ENCODE data around the gene RNF32.
"Not testable (repeated sequence)": the region's sequence is repeated elsewhere in the genome, so short reads cannot be mapped to it uniquely, and the experiment has no call there.

RNF32 gene

GRCh38 chr7:156642306-156643045 is 1.9 kb downstream of the RNF32 start:
- no peak for DNase-seq

GRCh38 chr7:156647330-156647729 is 6.8 kb downstream of the RNF32 start:
- DNase-seq: not testable (repeated sequence)

- no peak for DNase-seq
Observed at GRCh38 chr7:156650042-156650441, 9.5 kb downstream of the RNF32 start.

GRCh38 chr7:156651474-156651873 is 10.9 kb downstream of the RNF32 start:
- DNase-seq: no peak

GRCh38 chr7:156652886-156653568 is 12.5 kb downstream of the RNF32 start:
- no peak for DNase-seq

GRCh38 chr7:156654511-156655234 is 14.1 kb downstream of the RNF32 start:
- no peak for DNase-seq

- no peak for DNase-seq
Observed at GRCh38 chr7:156655251-156655650, 14.7 kb downstream of the RNF32 start.

GRCh38 chr7:156655983-156656382 is 15.4 kb downstream of the RNF32 start:
- DNase-seq: no peak

- no peak for DNase-seq
Observed at GRCh38 chr7:156656598-156656997, 16.0 kb downstream of the RNF32 start.

- DNase-seq: no peak
Observed at GRCh38 chr7:156657681-156658080, 17.1 kb downstream of the RNF32 start.

GRCh38 chr7:156659203-156659602 is 18.6 kb downstream of the RNF32 start:
- DNase-seq: no peak

- DNase-seq: no peak
Observed at GRCh38 chr7:156659961-156660360, 19.4 kb downstream of the RNF32 start.

GRCh38 chr7:156661637-156662036 is 21.1 kb downstream of the RNF32 start:
- no peak for DNase-seq

GRCh38 chr7:156662277-156662676 is 21.7 kb downstream of the RNF32 start:
- DNase-seq: no peak

GRCh38 chr7:156665101-156665500 is 24.5 kb downstream of the RNF32 start:
- no peak for DNase-seq

- no peak for DNase-seq
Observed at GRCh38 chr7:156666368-156667109, 26.0 kb downstream of the RNF32 start.

GRCh38 chr7:156667110-156667426 is 26.5 kb downstream of the RNF32 start:
- no peak for DNase-seq

- no peak for DNase-seq
Observed at GRCh38 chr7:156668130-156668741, 27.7 kb downstream of the RNF32 start.

GRCh38 chr7:156669035-156669828 is 28.7 kb downstream of the RNF32 start:
- no peak for DNase-seq

GRCh38 chr7:156673454-156673853 is 32.9 kb downstream of the RNF32 start:
- DNase-seq: no peak

GRCh38 chr7:156673902-156674301 is 33.3 kb downstream of the RNF32 start:
- DNase-seq: no peak

GRCh38 chr7:156675721-156676120 is 35.1 kb downstream of the RNF32 start:
- DNase-seq: no peak
